Vagina (tissue), 2 donors: ENCODE measurements around the gene CHRNA4.

ENCODE experiments used
- POLR2A ChIP-seq, 2 donors: fragments of 450-650 bp; IDR thresholded peaks; one replicate each; pipeline ENCODE4 v1.6.1; 2017; ENCODE audit warnings: antibody characterized with exemption in 2 of 2, mild to moderate bottlenecking in 2 of 2, moderate library complexity in 2 of 2
- POLR2AphosphoS5 ChIP-seq, 2 donors: sonication (generic); formaldehyde crosslinking; IDR thresholded peaks; one replicate each; pipeline ENCODE4 v1.9.0; 2017; ENCODE audit warnings: antibody characterized with exemption in 2 of 2, mild to moderate bottlenecking in 2 of 2, low read depth in 1 of 2; ENCODE audit not compliant: insufficient read depth in 1 of 2
- TF ChIP-seq, protein P1 (sequence below), 3 experiments: fragments of 450-650 bp in 2 of 3; fragments of 200-600 bp in 1 of 3; sonication (generic) in 1 of 3; IDR thresholded peaks; one replicate each; pipeline ENCODE4 v1.5.1; 2017 to 2019; ENCODE audit warnings: antibody characterized with exemption in 3 of 3, mild to moderate bottlenecking in 2 of 3, moderate library complexity in 2 of 3

DNA sequence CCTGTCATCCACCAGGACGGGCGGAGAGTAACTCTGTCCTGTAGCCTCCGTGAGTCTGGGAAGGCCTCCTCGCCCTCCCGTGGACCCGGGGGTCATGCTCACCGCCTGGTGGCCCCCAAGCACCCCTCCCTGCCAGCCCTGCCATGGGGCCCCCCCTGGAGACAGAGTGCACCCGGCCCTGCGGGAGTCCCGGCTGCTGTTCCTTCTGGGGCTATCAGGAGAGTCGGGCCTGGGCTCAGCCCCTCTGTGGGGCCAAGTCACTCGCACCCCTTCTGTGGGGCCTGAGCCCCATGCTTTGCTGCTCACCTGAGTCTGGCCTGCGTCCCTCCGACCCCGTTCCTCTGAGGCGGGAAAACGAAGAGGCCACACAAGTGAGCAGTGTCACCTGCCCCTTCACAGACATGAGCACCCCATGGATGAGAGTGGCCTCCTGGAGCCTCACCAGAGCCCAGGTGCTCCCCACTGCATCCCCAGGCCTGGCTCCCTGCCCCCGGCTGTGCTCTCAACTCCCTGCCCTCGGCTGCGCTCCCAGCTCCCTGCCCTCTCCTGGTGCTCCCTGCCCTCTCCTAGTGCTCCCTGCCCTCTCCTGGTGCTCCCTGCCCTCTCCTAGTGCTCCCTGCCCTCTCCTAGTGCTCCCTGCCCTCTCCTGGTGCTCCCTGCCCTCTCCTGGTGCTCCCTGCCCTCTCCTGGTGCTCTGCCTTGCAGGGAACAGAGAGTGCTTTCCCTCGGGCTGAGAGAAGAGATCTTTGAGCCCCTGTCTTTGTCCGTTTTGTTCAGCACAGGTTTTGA lies 4.6 kb upstream of the CHRNA4 start:
- TF ChIP-seq, protein P1, sequence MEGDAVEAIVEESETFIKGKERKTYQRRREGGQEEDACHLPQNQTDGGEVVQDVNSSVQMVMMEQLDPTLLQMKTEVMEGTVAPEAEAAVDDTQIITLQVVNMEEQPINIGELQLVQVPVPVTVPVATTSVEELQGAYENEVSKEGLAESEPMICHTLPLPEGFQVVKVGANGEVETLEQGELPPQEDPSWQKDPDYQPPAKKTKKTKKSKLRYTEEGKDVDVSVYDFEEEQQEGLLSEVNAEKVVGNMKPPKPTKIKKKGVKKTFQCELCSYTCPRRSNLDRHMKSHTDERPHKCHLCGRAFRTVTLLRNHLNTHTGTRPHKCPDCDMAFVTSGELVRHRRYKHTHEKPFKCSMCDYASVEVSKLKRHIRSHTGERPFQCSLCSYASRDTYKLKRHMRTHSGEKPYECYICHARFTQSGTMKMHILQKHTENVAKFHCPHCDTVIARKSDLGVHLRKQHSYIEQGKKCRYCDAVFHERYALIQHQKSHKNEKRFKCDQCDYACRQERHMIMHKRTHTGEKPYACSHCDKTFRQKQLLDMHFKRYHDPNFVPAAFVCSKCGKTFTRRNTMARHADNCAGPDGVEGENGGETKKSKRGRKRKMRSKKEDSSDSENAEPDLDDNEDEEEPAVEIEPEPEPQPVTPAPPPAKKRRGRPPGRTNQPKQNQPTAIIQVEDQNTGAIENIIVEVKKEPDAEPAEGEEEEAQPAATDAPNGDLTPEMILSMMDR (IDR thresholded peaks at IDR 0.05) = no peak
- TF ChIP-seq POLR2A (IDR thresholded peaks at IDR 0.05) (no peak), POLR2AphosphoS5 (IDR thresholded peaks at IDR 0.05; ENCODE audit: insufficient read depth in 1 of 2, low read depth in 1 of 2) (no peak)
